Ascending aorta (tissue), 2 donors: ENCODE data around the gene GSC2. TPM values are rescaled to one million over a fixed set of nuclear protein-coding genes. Genes with fewer than 3 reads are reported as not detected.

Experiments used
- DNase-seq, 2 donors: peaks; one replicate each; pipeline ENCODE4 v3.0.0-alpha.2; 2019; ENCODE audit warnings: low spot score in 2 of 2
- H3K27ac ChIP-seq, 2 donors: fragments of 200-600 bp; sonication (generic); one replicate each; pipeline ENCODE4 v1.5.1; 2016 to 2017; ENCODE audit warnings: mild to moderate bottlenecking in 1 of 2
- H3K27me3 ChIP-seq: fragments of 200-600 bp; sonication (generic); one replicate; pipeline ENCODE4 v1.5.1; 2017
- H3K36me3 ChIP-seq, 2 donors: fragments of 200-600 bp; sonication (generic); one replicate each; pipeline ENCODE4 v1.5.1; 2016
- H3K4me1 ChIP-seq, 2 donors: fragments of 200-600 bp; sonication (generic); one replicate each; pipeline ENCODE4 v1.5.1; 2016 to 2017; ENCODE audit warnings: mild to moderate bottlenecking in 1 of 2
- H3K4me3 ChIP-seq, 2 donors: fragments of 200-600 bp; sonication (generic); one replicate each; pipeline ENCODE4 v1.5.1; 2016 to 2017; ENCODE audit warnings: mild to moderate bottlenecking in 1 of 2
- H3K9me3 ChIP-seq, 2 donors: fragments of 200-600 bp; sonication (generic); one replicate each; pipeline ENCODE4 v1.5.1; 2016
- intact Hi-C: fragments of 100-400 bp; cut with DNase I; formaldehyde crosslinking; loops from one replicate; pipeline ENCODE4 v1.15.1; 2023
- total RNA-seq: library from RNA; depleted of rRNA; stranded (reverse); fragments of >200 nt; gene quantifications from one replicate; pipeline ENCODE4 v1.1.0, GENCODE V29; 2016
- TF ChIP-seq, protein P1 (sequence below), 3 experiments: fragments of 200-600 bp in 2 of 3; fragments of 450-650 bp in 1 of 3; sonication (generic) in 2 of 3; IDR thresholded peaks; one replicate each; pipeline ENCODE4 v1.5.1; 2016 to 2019; ENCODE audit warnings: antibody characterized with exemption in 3 of 3, mild to moderate bottlenecking in 1 of 3, moderate library complexity in 1 of 3

The GSC2 gene
- total RNA-seq, 1 donor from 2014 or later: not detected

DNA sequence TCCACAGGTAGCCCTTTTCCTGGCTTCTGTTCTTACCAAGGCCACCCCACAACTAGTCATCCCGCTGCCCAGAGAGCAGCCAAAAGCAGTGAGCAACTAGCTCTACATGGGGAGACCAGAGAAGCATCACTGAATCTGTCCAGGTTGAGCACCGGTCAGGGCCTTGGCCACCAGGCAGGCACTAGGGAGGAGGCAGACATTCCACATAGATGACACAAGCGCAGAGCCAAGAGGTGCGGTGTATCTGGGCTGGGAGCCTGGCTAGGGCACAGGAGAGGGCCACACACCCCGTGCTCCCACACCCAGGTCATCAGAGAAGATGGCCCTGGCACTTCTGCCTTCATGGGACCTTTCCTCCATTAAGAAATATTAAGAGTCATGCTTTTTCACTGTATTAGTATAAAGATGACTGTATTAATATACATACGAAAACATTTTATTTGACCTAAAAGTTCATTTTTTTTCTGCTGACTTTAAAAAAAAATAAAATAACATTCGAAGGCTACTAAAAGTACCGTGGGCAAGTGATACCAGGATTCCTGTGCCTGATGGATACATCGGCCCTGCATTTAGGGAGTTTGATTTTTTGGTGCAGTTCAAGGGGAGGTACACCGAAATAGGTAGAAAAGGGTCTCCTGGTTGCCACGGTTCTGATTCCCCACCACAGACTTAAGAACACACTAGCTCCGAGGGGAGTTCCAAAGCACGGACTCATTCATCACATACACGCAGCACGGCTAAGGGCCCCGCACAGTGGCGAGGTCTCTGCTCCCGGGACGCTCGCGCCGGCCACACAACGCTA, 29.1 kb downstream of the GSC2 start:
- Histone ChIP-seq H3K27ac (peak overlapping the region; percentile 83 to 87), H3K36me3 (peaks cover 0 to 4% of the 10 kb centered on the region in 2 donors), H3K9me3 (no peaks in the 10 kb centered on the region), H3K4me1 (peaks cover 18 to 27% of the 10 kb centered on the region in 2 donors), H3K4me3 (peak overlapping the region; percentile 86 to 97), H3K27me3 (no peaks in the 10 kb centered on the region)
- DNase-seq: no peak
- intact Hi-C loops: no loop called here
- TF ChIP-seq, protein P1, sequence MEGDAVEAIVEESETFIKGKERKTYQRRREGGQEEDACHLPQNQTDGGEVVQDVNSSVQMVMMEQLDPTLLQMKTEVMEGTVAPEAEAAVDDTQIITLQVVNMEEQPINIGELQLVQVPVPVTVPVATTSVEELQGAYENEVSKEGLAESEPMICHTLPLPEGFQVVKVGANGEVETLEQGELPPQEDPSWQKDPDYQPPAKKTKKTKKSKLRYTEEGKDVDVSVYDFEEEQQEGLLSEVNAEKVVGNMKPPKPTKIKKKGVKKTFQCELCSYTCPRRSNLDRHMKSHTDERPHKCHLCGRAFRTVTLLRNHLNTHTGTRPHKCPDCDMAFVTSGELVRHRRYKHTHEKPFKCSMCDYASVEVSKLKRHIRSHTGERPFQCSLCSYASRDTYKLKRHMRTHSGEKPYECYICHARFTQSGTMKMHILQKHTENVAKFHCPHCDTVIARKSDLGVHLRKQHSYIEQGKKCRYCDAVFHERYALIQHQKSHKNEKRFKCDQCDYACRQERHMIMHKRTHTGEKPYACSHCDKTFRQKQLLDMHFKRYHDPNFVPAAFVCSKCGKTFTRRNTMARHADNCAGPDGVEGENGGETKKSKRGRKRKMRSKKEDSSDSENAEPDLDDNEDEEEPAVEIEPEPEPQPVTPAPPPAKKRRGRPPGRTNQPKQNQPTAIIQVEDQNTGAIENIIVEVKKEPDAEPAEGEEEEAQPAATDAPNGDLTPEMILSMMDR (IDR thresholded peaks at IDR 0.05): no peak

GRCh38 chr22:19119949-19120348, 30.1 kb downstream of the GSC2 start:
- no peaks in the 10 kb centered on the region for H3K27me3 ChIP-seq
- no peaks in the 10 kb centered on the region for H3K9me3 ChIP-seq
- H3K36me3 ChIP-seq: peaks cover 0 to 4% of the 10 kb centered on the region in 2 donors
- peak overlapping the region in 1 of 2 donors; percentile 86 for H3K4me3 ChIP-seq
- H3K27ac ChIP-seq: no peak overlapping the region
- TF ChIP-seq, protein P1 (IDR thresholded peaks at IDR 0.05): no peak
- H3K4me1 ChIP-seq: peaks cover 22 to 27% of the 10 kb centered on the region in 2 donors
- intact Hi-C loops: no loop called here
- no peak for DNase-seq

DNA sequence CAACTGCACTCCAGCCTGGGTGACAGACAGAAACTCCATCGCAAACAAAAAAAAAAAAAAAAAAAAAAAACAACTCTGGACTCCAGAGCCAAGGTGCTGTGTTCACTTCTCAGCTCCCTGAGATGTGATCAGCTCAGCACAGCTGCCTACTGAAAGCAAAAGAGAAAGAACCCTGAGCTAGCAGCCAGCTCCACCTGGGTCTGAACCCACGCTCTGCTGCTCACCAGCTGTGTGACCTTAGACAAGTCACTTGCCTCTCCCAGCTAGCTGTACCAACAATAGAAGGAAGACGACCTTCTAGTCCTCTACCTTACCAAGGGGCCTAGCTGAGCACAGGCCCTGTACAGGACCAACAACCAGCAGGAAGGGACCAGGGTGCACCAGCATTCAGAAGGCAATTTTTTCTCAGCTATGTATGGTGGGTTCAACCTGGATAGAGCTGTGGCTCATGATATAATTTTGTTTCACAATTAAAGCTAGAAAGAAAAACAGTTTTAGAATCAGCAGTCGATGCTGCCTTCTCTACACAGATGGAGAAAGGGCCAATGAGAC, 31.7 kb downstream of the GSC2 start:
- TF ChIP-seq, protein P1 (IDR thresholded peaks at IDR 0.05): no peak
- DNase-seq: no peak
- Histone ChIP-seq H3K27ac (no peak overlapping the region), H3K27me3 (no peaks in the 10 kb centered on the region), H3K4me1 (peaks cover 22 to 27% of the 10 kb centered on the region in 2 donors), H3K4me3 (no peak overlapping the region), H3K9me3 (no peaks in the 10 kb centered on the region), H3K36me3 (peaks cover 0 to 4% of the 10 kb centered on the region in 2 donors)
- intact Hi-C loops: no loop called here

GRCh38 chr22:19117111-19117512, 33.0 kb downstream of the GSC2 start:
- Histone ChIP-seq H3K4me1 (peaks cover 22 to 27% of the 10 kb centered on the region in 2 donors), H3K36me3 (peaks cover 0 to 4% of the 10 kb centered on the region in 2 donors), H3K27me3 (no peaks in the 10 kb centered on the region), H3K9me3 (no peaks in the 10 kb centered on the region), H3K27ac (no peak overlapping the region), H3K4me3 (no peak overlapping the region)
- no peak for DNase-seq
- intact Hi-C loops: no loop called here
- TF ChIP-seq, protein P1 (IDR thresholded peaks at IDR 0.05): no peak

GRCh38 chr22:19115628-19116027, 34.5 kb downstream of the GSC2 start:
- no peak overlapping the region for H3K4me3 ChIP-seq
- H3K27ac ChIP-seq: no peak overlapping the region
- H3K27me3 ChIP-seq: no peaks in the 10 kb centered on the region
- H3K9me3 ChIP-seq: no peaks in the 10 kb centered on the region
- TF ChIP-seq, protein P1 (IDR thresholded peaks at IDR 0.05): no peak
- DNase-seq: no peak
- intact Hi-C loops: no loop called here
- peaks cover 19 to 23% of the 10 kb centered on the region in 2 donors for H3K4me1 ChIP-seq
- H3K36me3 ChIP-seq: peaks cover 0 to 4% of the 10 kb centered on the region in 2 donors
